ENCODE measurements around the gene ZNF598.

- TF ChIP-seq CTCF (IDR thresholded peaks at IDR 0.05) = no peak
- TF ChIP-seq POLR2AphosphoS5 (IDR thresholded peaks at IDR 0.05; ENCODE audit: low read depth, low read length) = no peak
- no peak for TF ChIP-seq REST (IDR thresholded peaks at IDR 0.05; ENCODE audit: insufficient read depth in 1 of 2, low read depth in 2 of 2, low read length in 1 of 2)
- TF ChIP-seq SIN3A (IDR thresholded peaks at IDR 0.05; ENCODE audit: borderline replicate concordance, insufficient read depth, low read depth, low read length) = no peak
- no peak for TF ChIP-seq TCF7L2 (IDR thresholded peaks at IDR 0.05; ENCODE audit: low read depth, low read length)
Measured at GRCh38 chr16:1990351-1991134, 19.1 kb downstream of the ZNF598 start.
